GM12878 (cell line): Measurements from ENCODE around the gene ADIPOQ.

Source experiments
- BRCA1 ChIP-seq: IDR thresholded peaks from 2 replicates; pipeline ENCODE4 v1.6.1; 2011; ENCODE audit warnings: low read depth, low read length, improper control_type of control experiment
- FOXM1 ChIP-seq: IDR thresholded peaks from 2 replicates; pipeline ENCODE4 v1.6.1; 2012; ENCODE audit warnings: low read depth, mild to moderate bottlenecking, inconsistent platforms, low read length, moderate library complexity
- GABPA ChIP-seq: IDR thresholded peaks from 2 replicates; pipeline ENCODE4 v1.6.1; 2014; ENCODE audit warnings: antibody characterized with exemption, low read depth, mild to moderate bottlenecking, inconsistent platforms
- HDAC6 ChIP-seq: fragments of 200-600 bp; sonication (generic); IDR thresholded peaks from one replicate; pipeline ENCODE4 v1.8.0; 2017; ENCODE audit warnings: antibody characterized with exemption; ENCODE audit not compliant: unreplicated experiment
- JUND ChIP-seq: IDR thresholded peaks from 2 replicates; pipeline ENCODE4 v1.6.1; 2012; ENCODE audit warnings: low read depth, mild to moderate bottlenecking, low read length, improper control_type of control experiment, moderate library complexity
- MYC ChIP-seq: IDR thresholded peaks from 2 replicates; pipeline ENCODE4 v1.6.1; 2011; ENCODE audit warnings: mild to moderate bottlenecking, low read length, moderate library complexity, inconsistent platforms; ENCODE audit not compliant: insufficient read depth, insufficient replicate concordance, insufficient read length, severe bottlenecking
- POLR2A ChIP-seq: IDR thresholded peaks from 2 replicates; pipeline ENCODE4 v1.6.1; 2011; ENCODE audit warnings: low read depth, mild to moderate bottlenecking, low read length
- POLR2AphosphoS5 ChIP-seq: IDR thresholded peaks from 2 replicates; pipeline ENCODE4 v1.6.1; 2011; ENCODE audit warnings: mild to moderate bottlenecking, low read length, inconsistent platforms
- SMARCA5 ChIP-seq: fragments of 450-650 bp; IDR thresholded peaks from 2 replicates; pipeline ENCODE4 v1.6.1; 2017; ENCODE audit warnings: mild to moderate bottlenecking
- TCF7 ChIP-seq: IDR thresholded peaks from 2 replicates; pipeline ENCODE4 v1.6.1; 2014; ENCODE audit warnings: antibody characterized with exemption, borderline replicate concordance
- TF ChIP-seq, protein P1 (sequence below), 3 experiments: IDR thresholded peaks in 2 of 3; conservative IDR thresholded peaks in 1 of 3; 2 replicates each; pipeline ENCODE4 v1.5.1; 2011; ENCODE audit warnings: low read depth in 3 of 3, low read length in 3 of 3, mild to moderate bottlenecking in 3 of 3, control low read depth in 2 of 3, moderate library complexity in 2 of 3, inconsistent platforms in 1 of 3, mixed read lengths in 1 of 3; ENCODE audit not compliant: control insufficient read depth in 2 of 3, insufficient read depth in 1 of 3; ENCODE audit errors: extremely low read depth in 1 of 3
- TF ChIP-seq, protein P2 (sequence below): IDR thresholded peaks from 2 replicates; pipeline ENCODE4 v1.6.1; 2012; ENCODE audit warnings: low read depth, low read length, improper control_type of control experiment

DNA sequence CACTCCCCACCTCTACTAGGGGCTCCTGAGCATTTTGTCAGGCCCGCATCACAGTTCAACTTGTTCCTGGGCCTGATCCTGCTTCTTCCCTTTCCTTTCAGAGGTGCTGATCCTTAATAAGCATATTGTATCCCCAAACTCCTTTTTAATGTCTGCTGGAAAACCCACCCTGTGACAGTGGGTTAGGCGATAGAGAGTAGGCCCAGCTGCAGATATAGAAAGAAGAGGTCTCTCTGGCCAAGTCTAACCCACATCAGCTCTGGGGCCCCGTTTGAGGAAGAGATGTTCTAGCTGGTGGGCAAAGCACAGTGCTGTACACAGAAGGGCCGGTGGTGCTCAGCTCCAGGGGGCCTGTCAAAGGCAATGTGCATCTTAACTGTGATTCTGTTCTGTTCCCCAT, 53.5 kb downstream of the ADIPOQ start:
- TF ChIP-seq, protein P1, sequence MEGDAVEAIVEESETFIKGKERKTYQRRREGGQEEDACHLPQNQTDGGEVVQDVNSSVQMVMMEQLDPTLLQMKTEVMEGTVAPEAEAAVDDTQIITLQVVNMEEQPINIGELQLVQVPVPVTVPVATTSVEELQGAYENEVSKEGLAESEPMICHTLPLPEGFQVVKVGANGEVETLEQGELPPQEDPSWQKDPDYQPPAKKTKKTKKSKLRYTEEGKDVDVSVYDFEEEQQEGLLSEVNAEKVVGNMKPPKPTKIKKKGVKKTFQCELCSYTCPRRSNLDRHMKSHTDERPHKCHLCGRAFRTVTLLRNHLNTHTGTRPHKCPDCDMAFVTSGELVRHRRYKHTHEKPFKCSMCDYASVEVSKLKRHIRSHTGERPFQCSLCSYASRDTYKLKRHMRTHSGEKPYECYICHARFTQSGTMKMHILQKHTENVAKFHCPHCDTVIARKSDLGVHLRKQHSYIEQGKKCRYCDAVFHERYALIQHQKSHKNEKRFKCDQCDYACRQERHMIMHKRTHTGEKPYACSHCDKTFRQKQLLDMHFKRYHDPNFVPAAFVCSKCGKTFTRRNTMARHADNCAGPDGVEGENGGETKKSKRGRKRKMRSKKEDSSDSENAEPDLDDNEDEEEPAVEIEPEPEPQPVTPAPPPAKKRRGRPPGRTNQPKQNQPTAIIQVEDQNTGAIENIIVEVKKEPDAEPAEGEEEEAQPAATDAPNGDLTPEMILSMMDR (IDR thresholded peaks at IDR 0.05 in 2 of 3, conservative IDR thresholded peaks at IDR 0.05 in 1 of 3; ENCODE audit: control insufficient read depth in 2 of 3, extremely low read depth in 1 of 3, insufficient read depth in 1 of 3, low read depth in 3 of 3, low read length in 3 of 3) = no peak
- TF ChIP-seq MYC = no peak
- no peak for TF ChIP-seq GABPA
- TF ChIP-seq POLR2A = no peak
- TF ChIP-seq POLR2AphosphoS5 = no peak
- TF ChIP-seq TCF7 = no peak
- TF ChIP-seq JUND = no peak
- TF ChIP-seq HDAC6 = no peak
- TF ChIP-seq, protein P2, sequence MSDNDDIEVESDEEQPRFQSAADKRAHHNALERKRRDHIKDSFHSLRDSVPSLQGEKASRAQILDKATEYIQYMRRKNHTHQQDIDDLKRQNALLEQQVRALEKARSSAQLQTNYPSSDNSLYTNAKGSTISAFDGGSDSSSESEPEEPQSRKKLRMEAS = no peak
- no peak for TF ChIP-seq BRCA1
- no peak for TF ChIP-seq SMARCA5
- no peak for TF ChIP-seq FOXM1
